GM06990 (cell line): ENCODE measurements around the gene CTSO.

Experiments used
- DNase-seq: peaks from one replicate; pipeline ENCODE4 v3.0.0-alpha.2; 2011; ENCODE audit not compliant: insufficient read length; ENCODE audit errors: extremely low read depth
- H3K27me3 ChIP-seq: replicated peaks from 2 replicates; pipeline ENCODE4 v1.6.0; 2011; ENCODE audit warnings: low read length; ENCODE audit not compliant: control insufficient read depth, insufficient read depth
- H3K36me3 ChIP-seq: 2 replicates; pipeline ENCODE4 v1.5.1; 2011; ENCODE audit warnings: low read length; ENCODE audit not compliant: control insufficient read depth, insufficient read depth
- H3K4me3 ChIP-seq: replicated peaks from 2 replicates; pipeline ENCODE4 v1.5.1; 2011; ENCODE audit warnings: low read depth, mild to moderate bottlenecking, control low read depth, low read length
- CTCF ChIP-seq: IDR thresholded peaks from 2 replicates; pipeline ENCODE4 v1.5.1; 2011; ENCODE audit warnings: low read length, control low read depth, mild to moderate bottlenecking, inconsistent platforms; ENCODE audit not compliant: insufficient read depth, poor library complexity, severe bottlenecking

CTSO gene

DNA sequence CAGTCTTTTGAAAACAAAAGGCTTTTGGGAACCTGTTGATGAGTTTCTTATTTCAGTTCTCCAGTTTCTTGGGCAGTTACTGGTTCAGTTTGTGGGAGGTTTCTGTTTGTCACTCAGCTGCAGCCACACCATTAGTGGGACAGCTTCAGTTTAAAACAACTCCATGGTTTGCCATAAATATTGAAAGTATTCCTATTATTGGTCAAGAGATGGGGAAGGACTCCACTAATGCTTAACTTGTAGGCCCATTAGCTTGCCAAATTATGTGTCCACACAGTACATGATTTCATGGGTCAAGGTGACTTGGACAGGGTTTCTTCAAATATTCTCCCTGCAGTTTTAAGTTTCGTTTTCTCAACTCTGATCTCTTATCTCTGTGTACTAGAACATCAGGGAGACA lies 72.1 kb downstream of the CTSO start:
- no peak for TF ChIP-seq CTCF
- no peaks in the 10 kb centered on the region for H3K36me3 ChIP-seq

GRCh38 chr4:155879767-155880166 lies 73.9 kb downstream of the CTSO start:
- Histone ChIP-seq H3K36me3 (no peaks in the 10 kb centered on the region), H3K4me3 (no peak overlapping the region), H3K27me3 (no peaks in the 10 kb centered on the region)
- DNase-seq: no peak
- TF ChIP-seq CTCF: no peak

More for the DNA sequence above, 72.1 kb downstream of the CTSO start:
- no peaks in the 10 kb centered on the region; the same call in 1 of the 2 replicates for H3K27me3 ChIP-seq
- H3K4me3 ChIP-seq: no peak overlapping the region
- DNase-seq: no peak

DNA sequence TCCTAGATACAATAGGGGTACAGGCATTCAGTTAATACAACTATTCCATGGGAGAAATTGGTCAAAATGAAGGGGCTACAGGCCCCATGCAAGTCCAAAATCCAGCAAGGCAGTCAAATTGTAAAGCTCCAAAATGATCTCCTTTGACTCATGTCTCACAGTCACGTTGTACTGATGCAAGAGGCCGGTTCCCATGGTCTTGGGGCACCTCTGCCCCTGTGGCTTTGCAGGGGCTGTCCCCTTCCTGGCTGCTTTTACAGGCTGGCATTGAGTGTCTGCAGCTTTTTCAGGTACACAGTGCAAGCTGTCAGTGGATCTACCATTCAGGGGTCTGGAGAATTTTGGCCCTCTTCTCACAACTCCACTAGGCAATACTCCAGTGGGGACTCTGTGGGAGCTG lies 75.1 kb downstream of the CTSO start:
- TF ChIP-seq CTCF: no peak
- no peaks in the 10 kb centered on the region for H3K36me3 ChIP-seq
- no peak for DNase-seq
- no peak overlapping the region for H3K4me3 ChIP-seq
- H3K27me3 ChIP-seq: no peaks in the 10 kb centered on the region

DNA sequence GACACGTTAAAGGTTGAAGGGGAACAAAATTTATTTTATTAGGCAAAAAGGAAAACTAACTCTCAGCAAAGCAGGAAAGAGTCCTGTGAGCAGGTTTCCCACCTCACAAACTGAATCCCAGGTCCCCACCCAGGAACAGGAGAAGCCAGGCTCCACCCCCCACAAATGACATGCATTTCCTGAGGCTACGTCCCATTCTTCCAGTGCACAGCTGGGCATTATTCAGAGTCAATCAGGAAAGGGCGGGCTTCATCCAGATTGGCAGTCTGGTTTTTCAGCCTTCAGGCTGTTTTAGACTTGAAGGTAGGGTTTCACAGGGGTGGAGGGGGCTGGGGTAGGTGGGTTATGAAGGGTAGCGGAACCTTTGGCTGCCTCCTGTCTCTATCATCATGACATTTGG lies 75.7 kb downstream of the CTSO start:
- Histone ChIP-seq H3K4me3 (no peak overlapping the region), H3K27me3 (no peaks in the 10 kb centered on the region), H3K36me3 (no peaks in the 10 kb centered on the region)
- no peak for DNase-seq
- TF ChIP-seq CTCF: no peak

DNA sequence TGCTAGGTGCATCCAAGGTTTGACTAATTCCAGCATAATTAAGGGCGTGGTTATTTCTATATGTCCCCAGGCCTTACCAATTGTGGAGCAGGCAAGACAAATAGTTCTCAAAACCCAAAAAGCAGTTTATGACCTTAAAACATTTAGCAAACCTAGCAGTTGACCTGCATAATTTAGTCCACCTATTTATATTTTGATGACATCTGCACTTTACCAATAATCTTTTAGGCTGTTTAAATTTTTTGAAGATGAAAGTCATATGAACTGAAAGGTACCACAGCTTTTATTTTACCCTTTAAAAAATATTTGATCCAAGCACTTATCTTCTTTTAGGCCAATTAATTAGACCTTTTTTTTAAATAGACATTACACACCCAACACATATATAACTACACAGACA lies 77.8 kb downstream of the CTSO start:
- no peaks in the 10 kb centered on the region for H3K27me3 ChIP-seq
- no peak overlapping the region for H3K4me3 ChIP-seq
- DNase-seq: no peak
- H3K36me3 ChIP-seq: no peaks in the 10 kb centered on the region
- no peak for TF ChIP-seq CTCF
